Posterior cingulate gyrus (tissue), 11 donors: ENCODE measurements around the gene PRKAR2A.
A peak's percentile ranks its signal among the peaks of the same experiment; 100 is the strongest.

Source experiments
- DNase-seq, 10 donors: peaks; one replicate each; pipeline versions ENCODE4 v3.0.0 to v3.0.0-alpha.2; 2020 to 2021; ENCODE audit warnings: mixed read lengths in 3 of 10
- intact Hi-C: fragments of 100-400 bp; cut with DNase I; formaldehyde crosslinking; loops from one replicate; pipeline ENCODE4 v1.15.1; 2023

The PRKAR2A gene

DNA sequence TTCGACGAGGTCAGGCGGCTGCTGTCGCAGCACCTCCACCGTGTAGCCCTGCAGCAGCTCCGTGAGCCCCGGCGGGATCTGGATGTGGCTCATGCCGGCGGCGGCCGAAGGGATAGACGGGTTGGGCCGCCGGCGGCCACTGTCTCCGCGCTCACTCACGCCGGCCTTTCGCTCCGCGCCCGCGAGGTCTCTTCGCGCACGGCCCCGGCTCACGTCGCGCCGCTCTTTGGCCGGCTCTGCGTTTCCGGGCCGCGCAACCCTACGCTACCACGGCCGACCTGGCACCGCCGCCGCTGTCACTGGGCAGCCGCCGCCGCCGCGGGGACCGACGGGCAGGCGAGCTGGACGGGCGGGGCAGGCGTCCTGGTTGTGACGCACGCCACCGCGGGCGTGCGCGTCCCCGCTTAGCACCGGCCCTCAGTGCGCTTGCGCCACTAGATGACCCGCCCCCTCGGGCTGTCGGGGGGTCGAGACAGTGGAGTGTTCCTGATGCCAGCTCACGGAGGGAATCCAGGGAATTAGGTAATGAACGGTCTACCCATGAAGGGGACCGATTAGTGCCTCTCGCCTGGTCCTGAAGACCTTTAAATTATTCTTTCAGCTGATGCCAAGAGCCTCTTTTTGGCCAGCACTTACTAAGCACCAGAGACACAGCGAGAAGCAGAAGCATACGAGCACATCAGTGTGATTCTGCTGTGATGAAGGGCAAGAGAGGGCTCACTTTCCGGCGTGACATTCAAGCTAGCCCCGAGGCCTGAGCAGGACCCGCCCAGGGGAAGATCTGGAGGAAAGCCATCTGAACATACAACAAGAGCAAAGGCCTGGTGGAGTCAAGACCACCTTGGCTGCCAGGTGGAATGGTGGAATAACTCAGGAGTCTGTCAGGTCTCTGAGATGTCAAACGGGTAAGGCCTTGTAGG lies at the start of gene PRKAR2A:
PRKAR2A (minus strand) TSS at position 371 of the 920 bp plus-strand sequence; CDS start at position 93, 278 bp downstream.
- intact Hi-C loops: loop anchor here (1.0 to 10.0 kb wide), 2 partner anchors 72 to 103 kb away; no protein-coding TSS in a partner anchor
- DNase-seq: peak; percentile 83 to 98 (median 88)

DNA sequence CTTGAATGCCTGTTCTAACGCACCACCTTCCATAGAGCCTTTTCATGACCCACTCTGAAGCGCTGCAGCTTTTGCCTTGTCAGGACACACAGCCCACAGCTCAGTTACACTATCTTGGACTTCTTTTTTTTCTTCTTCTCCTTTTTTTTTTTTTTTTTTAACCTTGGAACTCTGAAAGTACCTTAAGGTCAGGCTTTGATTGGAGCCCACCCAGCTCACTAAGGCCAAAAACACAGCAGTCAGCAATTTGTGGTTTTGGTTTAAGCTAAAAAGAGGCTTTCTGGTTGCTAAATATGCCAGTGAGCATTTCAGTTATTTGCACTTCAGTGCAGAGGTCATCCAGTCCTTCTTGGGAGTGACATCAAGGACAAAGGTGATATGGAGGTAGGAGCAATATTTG lies 49.3 kb upstream of the PRKAR2A start:
- no peak for DNase-seq
- intact Hi-C loops: no loop called here

DNA sequence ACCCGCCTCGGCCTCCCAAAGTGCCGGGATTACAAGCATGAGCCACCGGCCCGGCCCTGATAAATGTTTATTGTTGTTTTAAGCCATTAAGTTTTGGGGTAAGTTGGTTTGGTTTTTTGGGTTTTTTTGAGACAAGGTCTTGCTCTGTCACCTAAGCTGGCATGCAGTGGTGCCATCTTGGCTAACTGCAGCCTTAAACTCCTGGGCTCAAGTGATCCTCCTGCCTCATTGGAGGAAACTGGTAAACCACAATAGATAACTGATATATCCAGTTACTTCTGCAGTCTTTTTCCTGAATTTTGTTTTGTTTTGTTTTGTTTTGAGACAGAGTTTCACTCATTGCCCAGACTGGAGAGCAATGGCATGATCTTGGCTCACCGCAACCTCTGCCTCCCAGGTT lies 46.8 kb upstream of the PRKAR2A start:
- intact Hi-C loops: no loop called here
- DNase-seq: no peak

- DNase-seq: no peak
Measured at GRCh38 chr3:48891606-48892005, 43.9 kb upstream of the PRKAR2A start.

GRCh38 chr3:48885753-48886152 lies 38.1 kb upstream of the PRKAR2A start:
- intact Hi-C loops: no loop called here

More at GRCh38 chr3:48891606-48892005, 43.9 kb upstream of the PRKAR2A start:
- intact Hi-C loops: no loop called here

GRCh38 chr3:48881652-48882114 lies 34.0 kb upstream of the PRKAR2A start:
- intact Hi-C loops: no loop called here

More at GRCh38 chr3:48885753-48886152, 38.1 kb upstream of the PRKAR2A start:
- no peak for DNase-seq

DNA sequence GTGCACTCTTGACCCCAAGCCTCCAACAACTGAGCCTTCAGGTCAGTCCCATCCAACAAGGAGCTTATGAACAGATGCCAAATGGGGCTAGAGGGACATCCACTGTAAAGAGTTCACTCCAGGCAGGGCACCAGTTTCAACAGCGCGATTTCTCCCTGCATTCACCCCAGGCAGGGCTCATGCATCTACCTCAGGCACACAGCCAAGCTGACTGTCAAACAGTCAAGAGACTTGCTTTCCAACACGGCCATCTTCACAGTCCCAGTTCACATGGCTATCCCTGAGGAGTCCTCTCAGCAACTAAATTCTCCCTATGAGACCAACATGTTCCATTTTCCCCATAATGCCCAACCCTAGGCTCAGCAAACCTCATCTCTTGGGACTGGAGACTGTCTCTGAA lies 33.3 kb upstream of the PRKAR2A start:
- intact Hi-C loops: no loop called here
- no peak for DNase-seq

More at GRCh38 chr3:48881652-48882114, 34.0 kb upstream of the PRKAR2A start:
- peak in 1 of 10 donors; percentile 19 for DNase-seq

- no peak for DNase-seq
- intact Hi-C loops: no loop called here
Measured at GRCh38 chr3:48879994-48880377, 32.3 kb upstream of the PRKAR2A start.

- intact Hi-C loops: no loop called here
Measured at GRCh38 chr3:48879307-48879993, 31.8 kb upstream of the PRKAR2A start.

GRCh38 chr3:48877671-48878070 lies 30.0 kb upstream of the PRKAR2A start:
- intact Hi-C loops: no loop called here
- DNase-seq: no peak

More at GRCh38 chr3:48879307-48879993, 31.8 kb upstream of the PRKAR2A start:
- DNase-seq: no peak

DNA sequence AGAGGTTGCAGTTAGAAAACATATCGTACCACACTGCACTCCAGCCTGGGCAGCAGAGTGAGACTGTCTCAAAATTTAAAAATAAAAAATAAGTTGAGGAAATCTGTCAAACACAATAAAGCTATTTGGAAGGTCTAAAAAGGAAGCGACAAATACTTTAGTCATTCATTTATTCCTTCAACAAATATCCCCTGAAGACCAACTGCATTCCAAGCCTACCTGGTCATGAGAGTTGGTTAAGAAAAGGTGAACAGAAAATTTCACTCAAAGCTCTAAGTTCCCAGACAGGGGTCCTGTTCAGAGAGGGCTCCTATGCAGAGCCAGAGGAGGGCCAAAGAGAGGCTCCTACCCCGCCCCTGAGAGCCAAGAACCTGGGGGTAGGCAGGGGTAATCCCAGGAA lies 15.4 kb upstream of the PRKAR2A start:
- intact Hi-C loops: no loop called here

DNA sequence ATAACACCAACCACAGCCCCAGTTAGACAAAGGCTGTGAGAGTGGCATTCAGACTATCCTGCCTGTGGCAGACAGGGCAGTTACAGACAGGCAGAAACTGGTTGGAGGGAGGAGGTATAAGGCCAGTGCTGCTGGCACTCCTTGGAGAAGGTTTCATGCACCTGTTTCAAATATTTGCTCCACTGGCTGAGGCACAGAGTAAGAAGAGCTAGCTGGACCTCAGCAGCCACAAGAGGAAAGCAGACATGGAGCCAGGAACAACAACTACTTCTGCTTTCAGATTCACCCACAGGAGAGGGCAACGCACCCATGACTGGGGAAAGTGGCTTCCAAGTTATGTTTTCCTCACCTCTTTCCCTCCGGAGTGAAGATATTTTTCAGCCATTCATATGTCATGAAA lies 11.5 kb upstream of the PRKAR2A start:
- intact Hi-C loops: no loop called here
- DNase-seq: peak in 2 of 10 donors; percentile 35 to 36

More for the DNA sequence above, 15.4 kb upstream of the PRKAR2A start:
- DNase-seq: no peak

- intact Hi-C loops: no loop called here
- no peak for DNase-seq
Measured at GRCh38 chr3:48858709-48859108, 11.0 kb upstream of the PRKAR2A start.

DNA sequence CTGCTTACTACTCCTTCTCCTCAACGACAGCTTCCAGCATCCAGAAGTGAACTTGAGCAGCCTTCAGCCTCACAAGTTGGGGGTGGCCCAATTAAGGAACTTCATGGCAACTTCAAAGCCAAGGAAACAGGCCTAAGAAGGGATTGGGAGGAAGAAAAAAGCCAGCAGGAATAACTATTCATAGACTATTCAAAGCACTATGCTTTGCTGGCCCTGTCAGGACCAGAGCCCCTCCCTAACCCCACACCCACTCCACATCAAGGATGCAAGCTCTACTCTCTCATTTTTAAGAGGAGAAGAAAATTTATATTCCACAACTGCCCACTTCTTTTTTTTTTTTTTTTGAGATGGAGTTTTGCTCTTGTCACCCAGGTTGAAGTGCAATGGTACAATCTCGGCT lies 10.0 kb upstream of the PRKAR2A start:
- intact Hi-C loops: no loop called here
- peak in 1 of 10 donors; percentile 44 for DNase-seq

- intact Hi-C loops: no loop called here
- DNase-seq: peak in 9 of 10 donors; percentile 4 to 89 (median 29)
Measured at GRCh38 chr3:48856469-48856868, 8.8 kb upstream of the PRKAR2A start.

- intact Hi-C loops: no loop called here
- peak in 2 of 10 donors; percentile 25 to 29 for DNase-seq
Measured at GRCh38 chr3:48855681-48856447, 8.2 kb upstream of the PRKAR2A start.

DNA sequence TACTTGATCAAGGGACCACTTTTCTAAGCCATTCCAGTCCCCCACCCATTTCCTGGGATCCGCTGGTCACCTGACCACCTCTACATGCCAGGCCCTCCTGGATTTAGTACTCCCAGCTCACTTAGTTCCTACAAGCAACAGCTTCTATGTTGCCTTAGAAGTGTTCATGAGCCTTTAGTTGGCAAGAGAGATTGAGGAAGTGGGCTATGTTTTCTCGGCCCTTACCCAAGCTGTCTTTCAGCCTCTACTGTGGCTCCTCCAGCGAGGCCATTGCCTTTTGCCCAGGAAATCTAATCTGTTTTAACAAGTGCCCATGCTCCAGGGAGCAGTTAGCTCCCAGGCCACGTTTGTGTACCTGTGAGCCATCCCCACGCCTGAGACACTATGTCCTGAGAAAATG lies 4.5 kb upstream of the PRKAR2A start:
- intact Hi-C loops: no loop called here
- DNase-seq: peak in 1 of 10 donors; percentile 41

GRCh38 chr3:48851407-48851806 lies 3.7 kb upstream of the PRKAR2A start:
- intact Hi-C loops: no loop called here
- peak; percentile 27 to 92 (median 43) for DNase-seq

DNA sequence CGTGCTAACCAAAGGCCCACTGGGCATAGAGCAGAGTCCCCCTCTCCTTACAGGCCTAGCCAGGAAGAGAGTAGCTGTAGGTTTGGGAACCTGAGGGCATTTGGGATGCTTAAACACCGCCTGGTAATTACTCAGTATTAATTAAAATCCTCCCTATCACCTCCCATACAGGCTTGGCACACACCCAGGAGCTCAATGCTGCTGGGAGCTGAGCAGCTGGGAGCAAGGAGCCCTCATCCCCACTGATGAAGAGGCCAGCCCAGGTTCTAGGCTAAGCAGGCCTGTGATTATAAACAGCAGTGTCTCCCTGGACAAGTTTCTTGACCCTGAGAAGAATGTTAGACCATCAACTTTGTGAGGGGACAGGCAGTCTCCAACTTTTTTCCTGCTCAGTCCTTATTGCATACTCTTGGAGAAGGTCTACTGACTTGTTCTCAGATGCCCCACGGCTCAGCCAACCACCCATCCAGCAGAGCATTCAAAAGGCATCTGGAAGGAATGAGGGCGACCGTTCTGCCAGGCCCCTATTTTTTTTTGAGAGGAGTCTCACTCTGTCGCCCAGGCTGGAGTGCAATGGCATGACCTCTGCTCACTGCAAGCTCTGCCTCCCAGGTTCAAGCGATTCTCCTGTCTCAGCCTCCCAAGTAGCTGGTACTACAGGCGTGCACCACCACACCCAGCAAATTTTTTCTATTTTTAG lies 1.3 kb upstream of the PRKAR2A start:
- intact Hi-C loops: loop anchor here (10.0 kb wide), 1 partner anchor 104 kb away; no protein-coding TSS in a partner anchor
- peak in 1 of 10 donors; percentile 55 for DNase-seq
